OCI-LY1 (cell line): ENCODE measurements around the gene BLACAT1.

Experiments
- H2AFZ ChIP-seq: fragments of 200-600 bp; sonication (generic), shearing (Covaris generic); 2 replicates; pipeline ENCODE4 v1.6.0; 2014; ENCODE audit warnings: antibody characterized with exemption, mild to moderate bottlenecking, low read length
- H3F3A ChIP-seq: fragments of 200-600 bp; sonication (generic), shearing (Covaris generic); 2 replicates; pipeline ENCODE4 v1.6.0; 2014; ENCODE audit warnings: mild to moderate bottlenecking, antibody characterized with exemption, low read length, moderate library complexity; ENCODE audit not compliant: insufficient read depth
- H3K27ac ChIP-seq: fragments of 200-600 bp; sonication (generic); 2 replicates; pipeline ENCODE4 v1.5.1; 2014; ENCODE audit warnings: low read length, mixed run types, mild to moderate bottlenecking, low read depth; ENCODE audit not compliant: poor library complexity, severe bottlenecking
- H3K27me3 ChIP-seq: fragments of 200-600 bp; sonication (generic); 2 replicates; pipeline ENCODE4 v1.6.0; 2014; ENCODE audit warnings: antibody characterized with exemption, mild to moderate bottlenecking, low read length, moderate library complexity; ENCODE audit not compliant: insufficient read depth
- H3K36me3 ChIP-seq: fragments of 200-600 bp; sonication (generic); 2 replicates; pipeline ENCODE4 v1.6.1; 2014; ENCODE audit warnings: mild to moderate bottlenecking, antibody characterized with exemption, low read length, moderate library complexity, mixed read lengths; ENCODE audit not compliant: insufficient read depth
- H3K4me1 ChIP-seq: fragments of 200-600 bp; sonication (generic); 2 replicates; pipeline ENCODE4 v1.5.1; 2014; ENCODE audit warnings: mild to moderate bottlenecking, low read length, moderate library complexity; ENCODE audit not compliant: insufficient read depth, severe bottlenecking
- H3K4me2 ChIP-seq: fragments of 200-600 bp; sonication (generic), shearing (Covaris generic); 2 replicates; pipeline ENCODE4 v1.6.1; 2014; ENCODE audit warnings: low read length
- H3K4me3 ChIP-seq: fragments of 200-600 bp; sonication (generic); 2 replicates; pipeline ENCODE4 v1.5.1; 2014; ENCODE audit warnings: low read length, low read depth, mild to moderate bottlenecking, mixed read lengths; ENCODE audit not compliant: poor library complexity, severe bottlenecking
- H3K79me2 ChIP-seq: fragments of 200-600 bp; shearing (Covaris generic); 2 replicates; pipeline ENCODE4 v1.6.1; 2016; ENCODE audit warnings: mixed run types, low read length, mixed read lengths; ENCODE audit not compliant: insufficient read depth
- H3K9ac ChIP-seq: fragments of 200-600 bp; sonication (generic), shearing (Covaris generic); 2 replicates; pipeline ENCODE4 v1.6.1; 2014; ENCODE audit warnings: mild to moderate bottlenecking, low read length, mixed read lengths
- H3K9me2 ChIP-seq: fragments of 200-600 bp; sonication (generic), shearing (Covaris generic); 2 replicates; pipeline ENCODE4 v1.6.1; 2014; ENCODE audit warnings: low read depth, mild to moderate bottlenecking, low read length, mixed read lengths
- H3K9me3 ChIP-seq: fragments of 200-600 bp; shearing (Covaris generic); 2 replicates; pipeline ENCODE4 v1.6.1; 2014; ENCODE audit warnings: low read length, mixed read lengths
- H4K20me1 ChIP-seq: fragments of 200-600 bp; sonication (generic), shearing (Covaris generic); 2 replicates; pipeline ENCODE4 v1.6.0; 2016; ENCODE audit warnings: mild to moderate bottlenecking, low read length; ENCODE audit not compliant: insufficient read depth
- EZH2 ChIP-seq: fragments of 200-600 bp; sonication (generic), shearing (Covaris generic); IDR thresholded peaks from 2 replicates; pipeline ENCODE4 v1.8.0; 2017; ENCODE audit warnings: borderline replicate concordance, mixed run types, mild to moderate bottlenecking, antibody characterized with exemption, low read length, moderate library complexity, mixed read lengths
- TF ChIP-seq, protein P1 (sequence below): fragments of 200-600 bp; sonication (generic), shearing (Covaris generic); IDR thresholded peaks from 2 replicates; pipeline ENCODE4 v1.5.1; 2017; ENCODE audit warnings: mild to moderate bottlenecking, antibody characterized with exemption, low read length, moderate library complexity, mixed read lengths

BLACAT1 gene

DNA sequence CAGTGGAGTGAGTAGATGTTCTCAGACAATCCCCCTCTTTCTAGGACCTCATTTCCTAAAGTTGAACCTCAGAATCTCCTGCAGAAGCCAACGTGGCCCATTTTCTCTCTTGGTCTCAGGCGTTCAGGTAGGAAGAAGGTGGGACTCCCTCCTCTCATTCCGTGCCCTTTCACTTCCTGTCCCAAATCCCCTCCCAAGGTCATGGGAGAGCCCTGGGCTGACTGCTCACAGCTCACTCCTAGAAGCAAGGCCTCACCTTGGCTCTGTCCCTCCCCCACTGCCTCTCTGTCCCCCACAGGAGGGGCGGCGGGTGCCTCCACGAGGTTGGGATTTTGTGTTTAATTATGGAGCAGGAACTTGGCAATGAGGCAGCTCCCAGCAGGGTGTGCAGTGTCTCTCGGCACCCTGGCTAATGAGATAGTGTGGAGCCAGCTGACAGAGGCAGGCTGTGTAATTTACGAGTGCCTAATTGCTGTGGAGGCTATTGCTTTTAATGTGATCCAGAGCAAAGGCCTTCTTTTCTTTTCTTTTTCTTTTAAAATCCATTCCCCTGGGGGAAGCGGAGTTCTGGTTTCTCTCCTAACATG, 39.5 kb upstream of the BLACAT1 start:
- Histone ChIP-seq H3K79me2 (no peaks in the 10 kb centered on the region), H3F3A (no peaks in the 10 kb centered on the region), H3K9me3 (no peaks in the 10 kb centered on the region), H2AFZ (no peak overlapping the region), H3K9me2 (no peaks in the 10 kb centered on the region), H3K27me3 (peaks cover 3% of the 10 kb centered on the region; the same call in 1 of the 2 replicates), H3K4me2 (no peak overlapping the region), H4K20me1 (no peaks in the 10 kb centered on the region), H3K4me3 (no peak overlapping the region), H3K27ac (no peak overlapping the region), H3K36me3 (no peaks in the 10 kb centered on the region), H3K4me1 (no peaks in the 10 kb centered on the region), H3K9ac (no peak overlapping the region)
- TF ChIP-seq, protein P1, sequence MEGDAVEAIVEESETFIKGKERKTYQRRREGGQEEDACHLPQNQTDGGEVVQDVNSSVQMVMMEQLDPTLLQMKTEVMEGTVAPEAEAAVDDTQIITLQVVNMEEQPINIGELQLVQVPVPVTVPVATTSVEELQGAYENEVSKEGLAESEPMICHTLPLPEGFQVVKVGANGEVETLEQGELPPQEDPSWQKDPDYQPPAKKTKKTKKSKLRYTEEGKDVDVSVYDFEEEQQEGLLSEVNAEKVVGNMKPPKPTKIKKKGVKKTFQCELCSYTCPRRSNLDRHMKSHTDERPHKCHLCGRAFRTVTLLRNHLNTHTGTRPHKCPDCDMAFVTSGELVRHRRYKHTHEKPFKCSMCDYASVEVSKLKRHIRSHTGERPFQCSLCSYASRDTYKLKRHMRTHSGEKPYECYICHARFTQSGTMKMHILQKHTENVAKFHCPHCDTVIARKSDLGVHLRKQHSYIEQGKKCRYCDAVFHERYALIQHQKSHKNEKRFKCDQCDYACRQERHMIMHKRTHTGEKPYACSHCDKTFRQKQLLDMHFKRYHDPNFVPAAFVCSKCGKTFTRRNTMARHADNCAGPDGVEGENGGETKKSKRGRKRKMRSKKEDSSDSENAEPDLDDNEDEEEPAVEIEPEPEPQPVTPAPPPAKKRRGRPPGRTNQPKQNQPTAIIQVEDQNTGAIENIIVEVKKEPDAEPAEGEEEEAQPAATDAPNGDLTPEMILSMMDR: no peak
- TF ChIP-seq EZH2: no peak

GRCh38 chr1:205494115-205494514, 38.3 kb upstream of the BLACAT1 start:
- no peak overlapping the region for H3K4me2 ChIP-seq
- TF ChIP-seq EZH2: no peak
- no peaks in the 10 kb centered on the region for H4K20me1 ChIP-seq
- H3K27ac ChIP-seq: no peak overlapping the region
- no peak overlapping the region for H3K9ac ChIP-seq
- H3K4me1 ChIP-seq: no peaks in the 10 kb centered on the region
- H2AFZ ChIP-seq: no peak overlapping the region
- H3K36me3 ChIP-seq: no peaks in the 10 kb centered on the region
- no peaks in the 10 kb centered on the region for H3F3A ChIP-seq
- no peak overlapping the region for H3K4me3 ChIP-seq
- no peaks in the 10 kb centered on the region for H3K79me2 ChIP-seq
- no peaks in the 10 kb centered on the region for H3K9me2 ChIP-seq
- H3K27me3 ChIP-seq: peaks cover 3% of the 10 kb centered on the region; the same call in 1 of the 2 replicates
- H3K9me3 ChIP-seq: no peaks in the 10 kb centered on the region

- Histone ChIP-seq H3F3A (no peaks in the 10 kb centered on the region), H3K9me3 (no peaks in the 10 kb centered on the region), H3K27ac (no peak overlapping the region), H3K9me2 (no peaks in the 10 kb centered on the region), H4K20me1 (no peaks in the 10 kb centered on the region), H3K9ac (no peak overlapping the region), H3K4me3 (no peak overlapping the region), H3K79me2 (no peaks in the 10 kb centered on the region), H3K36me3 (no peaks in the 10 kb centered on the region), H3K4me1 (no peaks in the 10 kb centered on the region), H3K4me2 (no peak overlapping the region), H3K27me3 (peaks cover 3% of the 10 kb centered on the region; the same call in 1 of the 2 replicates), H2AFZ (no peak overlapping the region)
- TF ChIP-seq, protein P1: no peak
- TF ChIP-seq EZH2: no peak
Observed at GRCh38 chr1:205493241-205494085, 37.6 kb upstream of the BLACAT1 start.
